GM12801 (cell line): ENCODE measurements around the gene TSPEAR.

Experiments
- CTCF ChIP-seq: IDR thresholded peaks from one replicate; pipeline ENCODE4 v1.5.1; 2011; ENCODE audit warnings: control low read depth; ENCODE audit not compliant: insufficient read length; ENCODE audit errors: extremely low read depth

Gene TSPEAR

GRCh38 chr21:44710294-44710665 lies 1.1 kb downstream of the TSPEAR start:
- no peak for TF ChIP-seq CTCF

GRCh38 chr21:44709426-44710293 lies 1.7 kb downstream of the TSPEAR start:
- TF ChIP-seq CTCF = no peak

- TF ChIP-seq CTCF = no peak
These were observed 2.4 kb downstream of the TSPEAR start for GRCh38 chr21:44708866-44709425.

- no peak for TF ChIP-seq CTCF
These were observed 3.0 kb downstream of the TSPEAR start for GRCh38 chr21:44708213-44708865.

GRCh38 chr21:44706706-44707581 lies 4.4 kb downstream of the TSPEAR start:
- no peak for TF ChIP-seq CTCF

GRCh38 chr21:44706026-44706705 lies 5.2 kb downstream of the TSPEAR start:
- no peak for TF ChIP-seq CTCF

- no peak for TF ChIP-seq CTCF
These were observed 6.8 kb downstream of the TSPEAR start for GRCh38 chr21:44704636-44705001.
